SK-N-MC (cell line): ENCODE data around the gene CRACDL.

Source experiments
- EZH2 ChIP-seq: fragments of 200-600 bp; sonication (generic); IDR thresholded peaks from one replicate; pipeline ENCODE4 v1.6.1; 2017; ENCODE audit warnings: antibody characterized with exemption
- POLR2AphosphoS5 ChIP-seq: IDR thresholded peaks from 2 replicates; pipeline ENCODE4 v1.6.1; 2012; ENCODE audit warnings: mild to moderate bottlenecking, low read depth, low read length, borderline replicate concordance

DNA sequence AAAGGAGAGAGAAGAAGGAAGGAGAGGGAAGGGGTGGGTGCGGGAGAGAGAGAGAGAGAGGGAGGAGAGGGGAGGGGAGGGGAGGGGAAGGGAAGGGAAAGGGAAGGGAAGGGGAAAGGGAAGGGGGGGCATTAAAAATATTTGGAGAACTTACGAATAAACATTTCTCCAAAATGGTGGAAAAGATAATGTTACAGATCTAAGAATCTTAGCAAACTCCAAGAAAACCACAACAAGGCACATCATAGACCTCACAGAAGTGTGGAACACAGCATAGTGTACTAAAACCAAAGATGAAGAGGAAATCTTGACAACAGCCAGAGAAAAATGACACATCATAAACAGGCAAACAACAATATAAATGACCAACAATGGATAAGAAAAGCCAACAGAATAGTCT is 83.1 kb downstream of the CRACDL start:
- no peak for TF ChIP-seq EZH2
- no peak for TF ChIP-seq POLR2AphosphoS5
